GM18873 (cell line): Measurements from ENCODE around the gene ZFPL1.

Experiments used
- ATAC-seq: cut with Tn5 transposase; IDR thresholded peaks from one replicate; pipeline ENCODE4 v1.9.1; 2021; ENCODE audit warnings: mild to moderate bottlenecking, moderate library complexity, moderate number of reproducible peaks; ENCODE audit not compliant: unreplicated experiment, low FRiP score

ZFPL1 gene

DNA sequence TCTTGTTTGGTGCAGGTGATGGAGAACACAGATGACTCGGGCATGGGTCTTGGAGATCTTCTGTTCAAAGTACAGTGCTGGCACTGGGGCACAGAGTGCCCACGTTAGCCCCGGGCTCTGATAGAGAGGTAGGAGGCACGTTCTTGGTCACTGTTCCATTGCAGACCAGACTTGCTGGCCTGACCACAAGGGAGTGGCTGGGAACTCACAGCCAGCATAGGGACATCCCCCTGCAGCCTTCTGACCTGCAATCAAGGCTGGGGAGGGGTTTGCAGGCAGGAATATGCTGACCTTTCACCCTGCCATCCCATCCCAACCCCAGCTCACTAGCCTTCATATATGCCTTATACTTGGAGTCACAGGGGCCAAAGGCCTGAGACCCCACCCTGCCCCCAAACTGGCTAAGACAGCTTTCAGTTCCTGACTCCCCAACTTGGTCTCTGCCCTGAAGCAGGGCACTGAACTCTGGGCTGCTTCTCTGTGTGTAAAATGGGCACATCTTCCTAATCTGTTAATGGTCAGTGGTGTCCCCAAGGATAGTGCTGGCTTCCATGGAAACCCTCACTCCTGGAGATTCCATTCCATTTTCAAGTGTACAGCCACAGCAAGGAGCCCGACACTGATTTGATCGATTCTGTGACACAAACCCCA, 42.7 kb downstream of the ZFPL1 start:
- no peak for ATAC-seq

DNA sequence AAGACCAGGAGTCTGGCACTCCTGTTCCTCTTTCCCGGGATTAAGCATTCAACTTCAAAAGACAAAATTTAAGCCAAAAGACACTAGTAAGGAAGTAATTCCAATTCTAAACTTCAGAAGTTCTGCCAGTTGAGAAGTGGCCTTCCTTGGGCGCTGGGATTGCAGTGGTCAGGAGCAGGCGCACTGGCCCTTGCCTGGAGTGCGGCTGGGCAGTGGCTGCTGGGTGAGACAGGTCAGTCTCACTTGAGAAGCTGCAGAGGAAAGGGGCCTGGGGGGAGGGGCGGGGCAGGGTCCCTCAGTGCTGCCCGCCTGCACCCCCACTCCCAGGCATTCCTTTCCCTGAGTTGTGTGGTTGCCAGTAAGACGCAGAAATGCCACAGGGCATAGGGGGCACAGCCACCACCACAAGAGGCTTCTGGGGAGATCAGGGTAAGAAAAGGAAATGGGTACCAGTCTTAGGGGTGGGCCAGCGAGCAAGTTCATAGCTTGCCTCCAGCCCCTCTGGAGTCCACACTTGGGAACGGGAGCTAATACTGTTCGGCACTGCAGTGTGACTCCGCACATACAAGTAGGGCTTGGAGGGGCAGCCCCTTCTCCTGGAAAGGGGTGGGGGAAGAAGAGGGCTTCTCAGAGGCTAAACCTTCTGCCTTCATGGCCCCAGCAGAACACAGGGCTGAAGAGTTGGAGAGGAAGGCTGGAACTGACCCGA, 43.6 kb downstream of the ZFPL1 start:
- no peak for ATAC-seq

DNA sequence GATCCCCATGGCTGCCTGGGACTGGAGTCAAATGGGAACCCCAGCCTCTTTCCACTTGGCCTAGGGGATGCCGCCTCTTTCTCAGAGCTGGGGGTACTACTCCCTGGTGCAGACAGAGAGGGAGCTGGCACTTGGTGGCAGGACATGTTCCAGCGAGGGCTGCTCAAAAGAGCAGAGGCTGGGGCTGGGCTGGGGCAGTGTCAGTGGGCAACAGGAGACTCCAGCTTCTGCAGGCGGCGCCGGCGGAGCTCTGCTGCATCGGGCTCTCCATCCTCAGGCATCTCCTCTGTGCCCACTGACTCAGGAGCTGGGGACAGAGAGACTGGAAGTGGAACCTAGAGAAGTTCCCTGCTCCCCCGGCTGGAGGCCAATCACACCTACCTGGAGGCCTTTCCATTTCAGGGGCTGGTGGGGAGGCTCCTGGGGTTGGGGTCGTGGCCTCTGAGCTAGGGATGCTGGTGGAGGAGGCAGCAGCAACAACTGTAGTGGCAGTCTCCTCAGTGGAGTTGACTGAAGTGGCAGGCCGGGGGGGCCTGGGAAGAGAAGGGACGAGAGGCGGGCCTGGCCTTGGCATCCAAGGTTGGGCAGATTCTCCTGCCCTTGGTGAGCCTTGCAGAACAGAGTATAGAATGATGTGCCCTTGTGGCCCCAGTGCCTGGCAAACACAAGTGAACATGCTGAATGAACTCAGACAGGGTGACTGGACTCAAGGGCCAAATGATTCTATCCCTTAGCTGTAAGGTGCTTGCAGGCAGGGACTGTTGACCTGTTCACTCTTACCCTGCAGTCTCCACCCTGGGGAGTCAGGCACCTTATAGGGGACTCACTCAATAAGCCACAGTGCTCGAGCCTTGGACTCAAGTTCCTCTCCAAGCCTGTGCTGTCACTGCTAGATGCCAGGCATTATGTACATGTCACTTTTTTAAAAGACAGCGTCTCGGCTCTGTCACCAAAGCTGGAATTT, 44.4 kb downstream of the ZFPL1 start:
- no peak for ATAC-seq

DNA sequence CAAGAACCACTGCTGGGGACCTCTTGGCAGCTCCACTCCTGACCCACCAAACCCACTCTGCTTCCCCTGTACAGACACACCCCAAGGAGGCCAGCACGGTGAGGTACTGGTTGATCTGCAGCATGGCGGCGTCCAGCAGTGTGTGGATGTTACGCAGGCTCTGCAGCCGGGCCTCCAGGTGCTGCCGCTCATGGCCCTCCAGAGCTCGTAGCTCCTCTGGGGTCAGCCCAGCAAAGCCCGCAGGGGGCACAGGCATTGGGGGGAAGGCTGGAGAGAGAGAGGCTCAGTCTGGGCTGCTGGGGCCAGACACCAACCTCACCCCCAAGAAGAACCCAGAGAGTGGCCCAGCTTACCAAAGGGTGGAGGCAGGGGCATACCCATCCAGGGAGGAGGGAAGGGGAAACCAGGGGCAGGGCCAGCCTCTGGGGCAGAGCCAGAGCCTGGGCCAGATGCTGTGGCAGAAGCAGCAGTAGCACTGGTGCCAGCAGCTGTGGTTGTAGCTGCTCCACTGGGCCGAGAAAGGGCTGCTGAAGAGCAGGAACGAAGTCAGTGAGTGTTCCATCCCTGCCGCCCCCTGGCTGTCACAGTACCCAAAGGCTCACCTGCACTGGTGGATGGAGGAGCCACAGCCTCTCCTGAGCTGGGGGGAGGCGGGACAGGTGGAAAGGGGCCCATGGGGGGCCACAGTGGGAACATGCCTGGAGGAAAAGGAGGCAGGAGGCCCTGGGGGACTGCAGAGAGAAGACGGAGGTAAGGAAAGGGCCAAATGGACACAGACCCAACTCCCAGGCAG, 45.8 kb downstream of the ZFPL1 start:
- no peak for ATAC-seq

DNA sequence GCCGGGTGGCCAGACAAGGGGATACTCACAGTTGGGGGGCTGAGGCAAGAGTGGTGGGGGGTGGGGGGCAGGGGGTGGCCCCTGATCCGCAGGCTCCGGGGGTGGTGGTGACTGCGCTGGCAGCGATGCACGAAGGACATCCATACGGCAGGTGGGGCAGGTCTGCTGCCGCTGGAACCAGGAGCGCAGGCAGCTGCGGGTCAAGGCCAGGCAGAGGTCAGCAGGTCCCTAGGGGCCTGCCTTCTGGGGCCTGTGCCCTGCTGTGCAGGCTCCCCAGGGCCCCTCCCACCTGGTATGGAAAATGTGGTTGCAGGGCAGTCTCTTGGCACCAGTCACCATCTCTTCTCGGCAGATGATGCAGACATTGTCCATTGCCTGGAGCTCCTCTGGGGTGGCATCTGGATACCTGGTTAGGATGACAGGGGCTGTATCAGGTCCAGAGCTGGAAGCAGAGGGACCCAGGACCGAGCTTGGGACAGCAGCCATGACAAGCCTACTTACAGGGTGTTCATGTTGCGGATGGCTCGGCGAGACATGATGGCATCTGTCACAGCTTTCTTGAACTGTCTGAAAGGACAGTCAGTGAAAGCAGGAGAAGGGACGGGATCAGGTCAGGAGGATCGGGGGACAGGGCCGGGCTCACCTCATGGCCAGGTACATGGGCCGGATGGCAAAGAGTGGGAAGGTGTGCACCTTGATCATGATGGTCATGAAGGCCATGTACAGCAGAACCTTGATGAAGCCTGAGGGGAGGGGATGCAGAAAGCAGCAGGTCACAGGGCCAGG, 46.8 kb downstream of the ZFPL1 start:
- ATAC-seq, result no peak

DNA sequence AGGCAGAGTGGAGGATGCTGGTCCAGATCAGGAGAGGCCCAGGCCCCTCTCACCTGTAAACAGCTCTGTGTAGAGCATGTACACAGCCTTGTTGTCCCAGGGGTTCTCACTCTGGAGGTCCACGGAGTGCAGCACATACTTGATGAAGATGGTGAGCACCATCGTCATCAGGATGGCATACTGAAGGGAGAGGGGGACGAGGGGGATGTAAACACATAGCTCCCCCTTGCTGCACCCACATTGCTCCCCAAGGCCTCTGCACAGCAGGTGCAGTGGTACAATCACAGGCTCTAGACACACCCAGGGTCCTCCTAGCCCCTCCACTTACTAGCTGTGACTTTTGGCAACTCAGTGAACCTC, 47.4 kb downstream of the ZFPL1 start:
- no peak for ATAC-seq

DNA sequence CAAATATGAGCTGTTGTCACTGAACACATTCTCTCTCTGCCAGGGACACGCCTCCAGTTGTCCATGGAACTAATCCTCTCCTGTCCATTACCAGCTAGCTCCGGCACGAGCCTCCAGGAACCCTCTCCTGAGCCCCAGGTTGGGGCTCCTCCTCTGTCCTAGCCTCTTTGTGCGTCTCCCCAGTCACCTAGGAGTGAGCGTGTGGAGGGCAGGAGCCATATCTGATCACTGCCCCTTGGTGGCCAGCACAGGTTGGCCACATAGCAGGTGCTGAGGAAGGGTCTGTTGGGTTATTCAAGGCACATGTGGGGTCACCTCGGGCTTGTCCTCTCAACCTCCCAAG, 47.8 kb downstream of the ZFPL1 start:
- ATAC-seq, result no peak

DNA sequence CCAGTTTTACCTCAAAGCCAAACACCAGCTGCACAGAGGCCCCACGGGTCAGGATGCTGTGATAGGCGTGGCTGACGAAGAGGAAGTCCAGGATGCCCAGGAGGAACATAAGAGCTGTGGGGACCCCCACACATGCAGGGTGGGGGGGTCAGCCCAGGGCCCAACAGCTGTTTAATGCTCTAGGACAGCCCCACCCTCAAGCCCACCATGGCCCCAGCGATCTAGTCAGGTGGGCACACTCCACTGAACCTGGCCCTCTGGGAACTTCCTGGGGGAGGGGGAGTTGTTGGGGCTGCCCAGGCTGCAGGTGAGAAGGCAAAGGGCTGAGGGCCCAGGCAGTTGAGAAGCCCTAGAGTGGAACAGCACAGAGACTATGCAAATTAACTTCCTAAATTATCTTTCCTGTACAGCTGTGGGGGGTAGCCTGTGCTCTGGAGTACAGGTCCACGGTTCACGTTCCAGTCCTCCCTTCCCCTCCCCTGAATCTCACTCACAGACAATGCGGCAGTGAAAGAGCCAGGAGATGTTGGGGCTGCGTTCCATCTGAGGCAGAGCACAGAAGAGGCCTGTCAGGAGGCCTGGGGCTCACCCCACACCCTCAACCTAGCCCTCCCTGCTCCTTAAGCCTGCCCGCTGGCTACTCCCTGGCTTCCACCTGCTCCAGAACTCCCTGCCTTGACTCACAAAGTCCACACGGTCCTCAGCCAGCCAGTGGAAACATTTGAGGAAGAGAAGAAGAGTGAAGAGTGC, 48.4 kb downstream of the ZFPL1 start:
- ATAC-seq, result peak; percentile 31

DNA sequence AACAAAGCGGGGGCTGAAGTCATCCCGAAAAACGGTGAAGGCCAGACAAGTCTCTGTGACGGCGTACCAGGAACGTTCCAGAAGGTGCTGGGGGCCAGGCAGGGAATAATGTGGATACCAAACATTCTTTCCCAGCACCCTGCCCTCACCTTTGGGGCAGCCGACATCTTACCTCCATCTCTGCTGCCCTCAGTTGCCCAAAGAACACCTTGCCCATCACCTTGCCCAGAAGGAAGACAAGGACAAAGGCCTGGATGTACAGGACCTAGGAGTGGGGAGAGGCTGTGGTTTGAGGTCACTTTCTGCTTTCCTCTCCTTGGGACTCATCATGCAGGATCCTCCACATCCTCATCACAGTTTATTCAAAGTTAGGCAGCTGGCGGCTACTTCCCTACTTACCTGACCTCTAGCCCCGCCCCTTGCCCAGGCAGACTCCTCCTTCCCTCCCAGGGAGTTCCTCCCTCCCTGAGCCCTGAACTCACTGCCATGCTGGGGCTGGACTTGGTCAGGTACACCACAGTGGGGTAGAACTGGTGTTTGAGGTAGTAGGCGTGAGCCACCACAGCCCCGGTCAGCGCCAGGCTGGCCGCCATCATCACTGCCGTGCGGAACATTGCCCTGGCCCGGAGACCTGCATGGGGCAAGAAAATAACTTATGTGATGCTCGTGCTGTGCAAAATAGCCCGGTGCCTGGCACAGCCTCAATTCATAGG, 49.1 kb downstream of the ZFPL1 start:
- ATAC-seq, result no peak

DNA sequence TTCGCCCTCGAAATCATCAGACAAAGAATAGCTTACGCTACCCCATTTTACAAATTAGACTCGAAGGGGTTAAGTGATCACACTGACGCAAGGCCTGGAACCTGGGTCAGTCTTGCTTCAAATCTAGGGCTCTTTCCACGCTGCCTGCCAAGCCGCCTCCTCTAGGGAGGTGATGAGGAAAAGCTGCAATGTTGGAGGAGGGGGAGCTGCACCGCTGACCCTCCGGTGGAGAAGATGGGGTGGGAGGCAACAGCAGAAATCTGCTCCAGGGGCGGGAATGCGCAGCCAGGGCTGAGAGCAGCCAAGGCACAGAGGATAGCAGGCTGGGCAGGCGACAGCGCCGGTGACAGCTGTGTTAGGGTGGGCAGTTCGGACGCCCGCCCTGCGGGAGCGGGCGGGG, 49.7 kb downstream of the ZFPL1 start:
- no peak for ATAC-seq

DNA sequence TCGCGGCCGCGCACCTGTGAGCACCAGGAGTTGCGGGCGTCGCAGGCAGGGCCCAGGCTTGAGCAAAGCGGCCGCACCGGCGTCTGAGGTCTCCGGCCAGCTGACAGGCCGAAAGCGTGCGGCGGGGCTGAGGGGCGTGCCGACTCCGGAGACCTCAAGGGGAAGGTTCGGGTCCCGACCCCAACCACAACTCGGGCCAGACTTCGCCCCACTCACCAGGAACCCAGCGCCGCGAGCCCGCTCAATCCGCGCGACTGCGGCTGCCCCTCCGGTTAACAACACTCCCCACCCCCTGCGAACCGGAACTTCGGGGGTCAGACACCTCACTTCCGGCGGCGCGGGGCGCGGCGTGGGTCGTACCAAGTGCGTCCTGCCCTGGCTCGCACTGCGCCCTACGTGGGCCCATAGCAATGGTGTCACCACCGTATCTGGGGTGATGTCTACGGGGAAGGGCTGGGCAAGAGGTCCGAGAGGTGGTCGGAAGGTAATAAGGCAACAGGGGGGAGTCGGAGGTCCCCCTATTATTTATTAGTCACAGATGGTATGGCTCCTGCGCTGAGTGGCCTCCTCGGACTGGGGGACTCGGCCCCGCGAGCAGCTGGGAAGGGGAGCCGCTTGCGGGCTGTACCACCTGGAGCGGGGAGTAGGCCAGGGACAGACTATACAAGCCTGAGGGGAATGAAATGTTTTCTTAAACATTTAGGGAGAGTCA, 50.4 kb downstream of the ZFPL1 start, which contains the start of gene SYVN1:
Gene SYVN1, minus strand, starts transcription at position 280 of the 712 bp plus-strand sequence. CDS start 918 bp downstream, outside the sequence.
- ATAC-seq, result peak; percentile 38

DNA sequence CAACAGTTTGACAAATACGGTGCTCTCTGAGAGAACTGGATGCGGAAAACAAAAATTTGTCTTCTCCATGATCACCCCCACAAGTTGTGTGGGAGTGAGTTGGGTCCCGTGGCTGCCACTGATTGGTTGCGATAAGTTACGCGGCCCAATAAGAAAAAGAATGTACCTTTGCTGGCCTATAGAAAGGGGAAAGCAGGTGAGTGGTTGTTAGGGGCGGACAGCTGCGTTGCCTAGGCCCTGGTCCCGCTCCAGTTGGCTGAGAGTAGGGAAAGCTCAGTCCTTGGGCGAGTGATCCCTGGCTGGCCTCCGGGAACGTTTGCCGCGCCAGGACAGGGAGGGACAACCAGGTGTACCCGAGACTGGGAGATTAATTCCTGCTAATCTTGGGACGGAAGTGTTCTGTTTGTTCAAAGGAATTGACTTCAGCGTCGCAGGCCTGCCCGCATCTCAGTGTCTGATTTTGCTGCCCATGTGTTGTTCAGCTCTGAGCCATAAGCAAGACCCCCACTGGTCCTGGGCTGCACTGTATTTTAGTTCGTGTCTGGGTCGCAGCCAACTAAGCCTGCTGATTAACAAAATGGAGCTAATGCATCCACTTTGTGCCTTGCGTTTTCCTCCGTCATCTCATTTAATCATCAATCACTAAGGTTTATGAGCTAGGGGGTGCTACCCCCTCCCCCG, 51.1 kb downstream of the ZFPL1 start:
- ATAC-seq, result peak; percentile 62

DNA sequence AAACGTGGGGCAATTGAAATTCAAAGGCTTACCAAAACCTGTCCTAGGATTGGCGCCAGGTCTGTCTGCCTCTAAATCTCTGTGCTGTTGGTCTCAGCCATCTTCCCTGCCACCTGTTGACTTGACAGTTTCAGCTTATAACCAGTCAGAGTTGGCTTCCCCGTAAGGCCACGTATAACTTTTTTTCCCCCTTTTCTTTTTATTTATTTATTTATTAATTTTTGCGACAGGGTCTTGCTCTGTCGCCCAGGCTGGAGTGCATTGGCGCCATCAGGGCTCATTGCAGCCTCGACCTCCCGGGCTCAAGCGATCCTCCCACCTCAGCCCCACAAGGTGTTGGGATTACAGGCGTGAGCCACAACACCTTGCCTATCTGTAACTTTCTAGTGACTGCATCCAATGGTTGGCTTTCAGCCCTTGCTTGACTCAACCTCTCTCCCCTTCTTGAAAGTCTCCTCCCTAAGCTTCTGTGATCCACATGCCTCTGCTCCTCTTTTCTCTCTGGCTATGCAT, 51.7 kb downstream of the ZFPL1 start:
- ATAC-seq, result no peak

DNA sequence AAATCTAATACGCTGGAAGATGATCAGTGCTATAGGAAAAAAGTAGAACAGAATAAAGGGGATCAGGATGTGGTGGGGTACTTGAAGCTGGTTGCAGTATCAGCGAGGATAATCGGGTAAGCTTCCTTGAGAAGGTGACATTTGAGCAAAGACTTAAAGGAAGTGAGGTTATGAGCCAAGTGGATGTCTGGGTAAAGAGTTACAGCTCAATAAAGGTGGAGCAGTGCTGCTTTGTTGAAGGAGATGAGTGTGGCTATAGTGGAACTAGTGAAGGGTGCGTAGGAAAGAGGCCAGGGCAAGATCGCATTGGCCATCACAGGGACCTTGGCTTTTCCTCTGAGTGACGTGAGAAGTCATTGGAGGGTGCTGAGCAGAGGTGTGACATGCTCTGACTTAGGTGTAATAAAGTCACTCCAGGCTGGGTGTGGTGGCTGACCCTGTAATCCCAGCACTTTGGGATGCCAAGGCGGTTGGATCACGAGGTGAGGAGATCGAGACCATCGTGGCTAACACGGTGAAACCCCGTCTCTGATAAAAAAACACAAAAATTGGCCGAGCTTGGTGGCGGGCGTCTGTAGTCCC, 52.6 kb downstream of the ZFPL1 start:
- no peak for ATAC-seq
